Measurements from ENCODE around the gene GADD45A. TPM values are rescaled to one million over a fixed set of nuclear protein-coding genes. Genes with fewer than 3 reads are reported as not detected.

GADD45A gene
- polyA plus RNA-seq, 1 of the 3 experiments (the other 2 are of a cell fraction): 164 TPM

GRCh38 chr1:67676287-67676686 is 8.7 kb upstream of the GADD45A start:
- no peaks in the 10 kb centered on the region for H3K36me3 ChIP-seq (replicated peaks in 1 of 2; ENCODE audit: control insufficient read depth in 1 of 2, insufficient read depth in 2 of 2, low read length in 1 of 2)
- H3K4me2 ChIP-seq: no peak overlapping the region
- H3K4me3 ChIP-seq (ENCODE audit: low read depth in 2 of 2, low read length in 1 of 2): no peak overlapping the region
- H3K4me1 ChIP-seq (ENCODE audit: control insufficient read depth in 1 of 2, insufficient read depth in 2 of 2, low read depth in 1 of 2, low read length in 1 of 2): peaks cover 13 to 16% of the 10 kb centered on the region in 2 experiments; a peak in 3 of 4 replicates
- H2AFZ ChIP-seq (ENCODE audit: low read depth): no peak overlapping the region
- no peaks in the 10 kb centered on the region for H4K20me1 ChIP-seq (ENCODE audit: insufficient read depth)
- ChIA-PET CTCF (interaction anchor here (0.6 to 1.8 kb wide), 5 partner anchors 9 to 114 kb away, joined by 3 to 12 read pairs (median 5); partner anchors contain the start of gene GADD45A), POLR2A (interaction anchor here (1.7 to 2.2 kb wide), 2 partner anchors 9 kb away, joined by 5 to 25 read pairs; partner anchors contain the start of gene GADD45A)
- H3K9me3 ChIP-seq: no peaks in the 10 kb centered on the region
- peaks cover 8% of the 10 kb centered on the region for H3F3A ChIP-seq (replicated peaks; ENCODE audit: insufficient read depth)
- no peaks in the 10 kb centered on the region for H3K9me2 ChIP-seq
- TF ChIP-seq CTCF (IDR thresholded peaks at IDR 0.05): no peak
- TF ChIP-seq USF2 (IDR thresholded peaks at IDR 0.05; ENCODE audit: borderline replicate concordance, low read depth, low read length): no peak
- no peak for TF ChIP-seq TCF12 (IDR thresholded peaks at IDR 0.05)
- no peak for TF ChIP-seq USF1 (IDR thresholded peaks at IDR 0.05; ENCODE audit: borderline replicate concordance, low read depth)
- no peak for TF ChIP-seq ELF1 (IDR thresholded peaks at IDR 0.05)
- TF ChIP-seq MXI1 (IDR thresholded peaks at IDR 0.05; ENCODE audit: low read depth, low read length): no peak
- TF ChIP-seq FOSL2 (IDR thresholded peaks at IDR 0.05; ENCODE audit: borderline replicate concordance, low read depth): no peak
- no peak for TF ChIP-seq CHD2 (IDR thresholded peaks at IDR 0.05; ENCODE audit: low read length, partially characterized antibody)
- no peak for TF ChIP-seq GABPA (IDR thresholded peaks at IDR 0.05; ENCODE audit: low read depth)
- no peak for TF ChIP-seq SIN3A (IDR thresholded peaks at IDR 0.05; ENCODE audit: borderline replicate concordance, low read depth, low read length)
- no peak for TF ChIP-seq PBX3 (IDR thresholded peaks at IDR 0.05)
- no peak for TF ChIP-seq FOXJ3 (CRISPR knock-in tag; IDR thresholded peaks at IDR 0.05)
- no peak for TF ChIP-seq RFX5 (IDR thresholded peaks at IDR 0.05; ENCODE audit: low read length)
- no peak for TF ChIP-seq YY1 (IDR thresholded peaks at IDR 0.05; ENCODE audit: low read depth)
- H3K27me3 ChIP-seq (ENCODE audit: insufficient read depth): no peaks in the 10 kb centered on the region
- H3K27ac ChIP-seq (ENCODE audit: low read depth in 2 of 2, low read length in 1 of 2): no peak overlapping the region
- 98% methylated on average over 2 of the region's 2 CpGs for WGBS (ENCODE audit: low lambda C conversion rate)
- no peaks in the 10 kb centered on the region for H3K79me2 ChIP-seq (ENCODE audit: insufficient read depth)
- no peak overlapping the region for H3K9ac ChIP-seq
- DNase-seq: no peak

All from SK-N-SH (cell line).